BE2C (cell line): ENCODE measurements around the gene SPOUT1.

Source experiments
- DNase-seq: peaks from one replicate; pipeline ENCODE4 v3.0.0-alpha.2; 2020
- H3K27me3 ChIP-seq: fragments of 250-450 bp; sonication (Bioruptor Pico); 2 replicates; pipeline ENCODE4 v1.5.1; 2020; ENCODE audit warnings: mild to moderate bottlenecking
- H3K36me3 ChIP-seq: fragments of 250-450 bp; sonication (Bioruptor Pico); 2 replicates; pipeline ENCODE4 v1.5.1; 2020; ENCODE audit warnings: mild to moderate bottlenecking
- H3K4me1 ChIP-seq: fragments of 250-450 bp; sonication (Bioruptor Pico); 2 replicates; pipeline ENCODE4 v1.5.1; 2020
- H3K4me3 ChIP-seq: 2 replicates; pipeline ENCODE4 v1.5.1; 2011; ENCODE audit warnings: low read depth, low read length
- H3K9me3 ChIP-seq: fragments of 250-450 bp; sonication (Bioruptor Pico); 2 replicates; pipeline ENCODE4 v1.5.1; 2020
- TF ChIP-seq, protein P1 (sequence below): IDR thresholded peaks from 2 replicates; pipeline ENCODE4 v1.5.1; 2012; ENCODE audit warnings: mild to moderate bottlenecking, low read depth, low read length

SPOUT1 gene

DNA sequence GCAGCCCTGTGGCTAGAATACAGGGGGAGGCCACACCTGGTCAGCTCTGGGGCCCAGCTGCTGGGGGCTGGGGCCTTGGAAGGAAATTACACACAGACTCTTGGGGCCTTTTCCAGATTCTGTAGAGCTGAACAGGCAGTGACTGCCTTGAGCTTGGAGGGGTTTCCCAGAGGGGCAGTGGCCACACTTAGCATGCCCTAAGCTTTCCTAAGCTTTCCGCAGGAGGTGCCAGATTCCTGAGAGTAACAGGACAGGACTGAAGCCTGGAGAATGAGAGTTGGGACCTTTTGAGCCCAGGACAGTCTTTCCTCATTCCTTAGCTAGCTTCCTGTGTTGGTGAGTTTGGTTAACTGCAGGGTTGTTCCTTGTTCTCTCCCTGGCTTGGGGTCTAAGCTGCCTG, 41.1 kb downstream of the SPOUT1 start:
- TF ChIP-seq, protein P1, sequence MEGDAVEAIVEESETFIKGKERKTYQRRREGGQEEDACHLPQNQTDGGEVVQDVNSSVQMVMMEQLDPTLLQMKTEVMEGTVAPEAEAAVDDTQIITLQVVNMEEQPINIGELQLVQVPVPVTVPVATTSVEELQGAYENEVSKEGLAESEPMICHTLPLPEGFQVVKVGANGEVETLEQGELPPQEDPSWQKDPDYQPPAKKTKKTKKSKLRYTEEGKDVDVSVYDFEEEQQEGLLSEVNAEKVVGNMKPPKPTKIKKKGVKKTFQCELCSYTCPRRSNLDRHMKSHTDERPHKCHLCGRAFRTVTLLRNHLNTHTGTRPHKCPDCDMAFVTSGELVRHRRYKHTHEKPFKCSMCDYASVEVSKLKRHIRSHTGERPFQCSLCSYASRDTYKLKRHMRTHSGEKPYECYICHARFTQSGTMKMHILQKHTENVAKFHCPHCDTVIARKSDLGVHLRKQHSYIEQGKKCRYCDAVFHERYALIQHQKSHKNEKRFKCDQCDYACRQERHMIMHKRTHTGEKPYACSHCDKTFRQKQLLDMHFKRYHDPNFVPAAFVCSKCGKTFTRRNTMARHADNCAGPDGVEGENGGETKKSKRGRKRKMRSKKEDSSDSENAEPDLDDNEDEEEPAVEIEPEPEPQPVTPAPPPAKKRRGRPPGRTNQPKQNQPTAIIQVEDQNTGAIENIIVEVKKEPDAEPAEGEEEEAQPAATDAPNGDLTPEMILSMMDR = no peak
- Histone ChIP-seq H3K36me3 (peaks cover 23% of the 10 kb centered on the region), H3K9me3 (no peaks in the 10 kb centered on the region), H3K4me3 (peak overlapping the region; percentile 78), H3K4me1 (no peaks in the 10 kb centered on the region), H3K27me3 (no peaks in the 10 kb centered on the region)
- DNase-seq = no peak

DNA sequence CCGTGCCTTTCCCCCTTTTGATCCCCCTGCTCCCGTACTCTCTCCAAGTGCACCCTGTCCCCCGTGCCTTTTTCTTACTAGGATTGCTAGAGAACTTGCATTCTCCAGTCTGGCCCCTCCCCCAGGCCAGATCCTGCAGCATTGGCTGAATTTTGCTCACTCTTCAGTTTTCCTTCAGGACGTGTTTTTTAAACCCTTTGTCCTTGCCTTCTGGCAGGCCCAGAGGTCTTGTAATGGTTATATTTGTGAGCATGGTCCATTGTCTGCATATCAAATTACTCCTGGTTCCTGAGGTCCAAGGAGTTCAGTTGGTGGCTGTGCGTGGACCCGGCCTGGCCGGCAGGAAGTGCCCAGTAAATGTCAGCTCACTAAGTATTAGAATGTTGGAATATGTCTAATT, 41.9 kb downstream of the SPOUT1 start:
- no peak for DNase-seq

DNA sequence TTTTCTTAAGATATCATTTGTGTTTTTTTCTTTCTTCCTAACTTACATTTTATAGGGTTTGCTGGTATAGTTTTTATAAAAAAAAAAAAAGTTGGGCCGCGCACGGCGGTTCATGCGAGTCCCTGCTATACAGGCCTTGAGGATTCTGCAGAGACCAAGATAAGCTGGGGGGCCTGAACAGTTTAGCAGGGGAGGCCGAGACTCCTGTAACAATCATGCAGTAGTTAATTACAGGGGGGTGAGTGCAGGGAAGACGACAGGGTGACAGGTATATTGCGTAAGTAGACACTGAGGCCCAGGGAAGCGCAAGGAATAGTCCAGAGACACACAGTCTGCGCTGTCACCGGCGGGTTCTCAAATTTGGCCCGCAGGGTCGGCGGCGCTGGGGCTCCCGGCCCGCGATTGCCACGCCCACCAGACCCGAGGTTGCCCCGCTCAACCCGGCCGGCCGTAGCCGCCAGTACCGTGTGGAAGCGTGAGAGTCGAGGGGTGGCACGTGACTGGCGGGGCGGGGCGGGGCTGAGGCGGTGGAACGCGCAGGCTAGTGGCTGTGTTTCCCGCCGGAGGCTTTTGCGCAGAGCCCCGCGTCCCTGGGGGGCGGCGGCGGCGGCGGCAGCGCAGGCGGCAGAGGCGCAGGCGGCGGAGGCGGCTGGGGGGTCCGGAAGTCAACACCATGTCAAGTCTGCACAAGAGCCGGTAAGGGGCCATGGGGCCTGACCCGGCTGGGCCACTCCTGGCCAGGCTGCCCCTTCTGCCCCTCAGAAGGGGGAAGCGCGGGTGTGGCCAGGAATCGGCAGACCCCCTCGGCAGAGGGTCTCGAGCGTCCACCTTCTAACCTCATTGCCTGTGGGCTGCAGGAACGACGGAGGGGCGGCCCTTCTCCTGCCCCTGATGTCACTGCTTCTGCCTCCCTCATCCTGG, 42.7 kb downstream of the SPOUT1 start, which contains the start of gene TBC1D13:
TSS of gene TBC1D13 (plus strand) at position 573 of the 921 bp plus-strand sequence. CDS start at position 674, 101 bp downstream.
- peak within 1 kb of the TSS; percentile 78 for H3K4me3 ChIP-seq
- DNase-seq = peak; percentile 93
- no peaks in the 10 kb centered on the region for H3K9me3 ChIP-seq
- no peaks in the 10 kb centered on the region for H3K4me1 ChIP-seq
- H3K36me3 ChIP-seq = peaks cover 9% of the 10 kb centered on the region; the same call in 1 of the 2 replicates
- TF ChIP-seq, protein P1 = no peak
- no peaks in the 10 kb centered on the region for H3K27me3 ChIP-seq

More for the DNA sequence above, 41.9 kb downstream of the SPOUT1 start:
- no peaks in the 10 kb centered on the region for H3K4me1 ChIP-seq
- H3K4me3 ChIP-seq = peak overlapping the region; percentile 78
- TF ChIP-seq, protein P1 = no peak
- peaks cover 15% of the 10 kb centered on the region for H3K36me3 ChIP-seq
- no peaks in the 10 kb centered on the region for H3K27me3 ChIP-seq
- no peaks in the 10 kb centered on the region for H3K9me3 ChIP-seq

DNA sequence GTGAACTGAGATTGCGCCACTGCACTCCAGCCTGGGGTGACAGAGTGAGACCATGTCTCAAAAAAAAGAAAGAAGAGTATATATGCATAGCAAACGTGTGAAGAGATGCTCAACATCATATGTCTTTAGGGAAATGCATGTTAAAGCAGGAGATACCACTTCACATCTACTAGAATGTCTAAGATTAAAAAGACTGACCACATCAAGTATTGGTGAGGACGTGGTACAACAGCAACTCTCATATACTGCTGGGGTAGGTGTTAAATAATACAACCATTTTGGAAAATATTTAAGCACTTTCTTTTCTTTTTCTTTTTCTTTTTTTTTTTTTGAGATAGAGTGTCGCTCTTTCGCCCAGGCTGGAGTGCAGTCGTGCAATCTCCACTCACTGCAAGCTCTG, 44.2 kb downstream of the SPOUT1 start:
- no peaks in the 10 kb centered on the region for H3K27me3 ChIP-seq
- TF ChIP-seq, protein P1 = no peak
- H3K9me3 ChIP-seq = no peaks in the 10 kb centered on the region
- H3K4me3 ChIP-seq = no peak overlapping the region
- no peak for DNase-seq
- no peaks in the 10 kb centered on the region for H3K4me1 ChIP-seq
- H3K36me3 ChIP-seq = peaks cover 3% of the 10 kb centered on the region; the same call in 1 of the 2 replicates

DNA sequence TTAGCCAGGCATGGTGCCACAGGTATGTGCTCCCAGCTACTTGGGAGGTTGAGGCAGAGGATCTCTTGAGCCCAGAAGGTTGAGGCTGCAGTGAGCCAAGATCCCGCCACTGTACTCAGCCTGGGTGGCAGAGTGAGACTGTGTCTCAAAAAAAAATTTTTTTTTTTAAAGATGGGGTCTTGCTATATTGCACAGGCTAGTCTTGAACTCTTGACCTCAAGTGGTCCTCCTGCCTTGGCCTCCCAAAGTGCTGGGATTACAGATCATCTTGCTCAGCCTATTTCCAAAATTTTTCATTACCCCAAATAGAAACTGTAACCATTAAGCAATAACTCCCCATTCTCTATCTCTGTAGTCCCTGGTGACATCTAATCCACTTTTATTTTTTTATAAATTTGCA, 46.9 kb downstream of the SPOUT1 start:
- no peaks in the 10 kb centered on the region; the same call in 1 of the 2 replicates for H3K9me3 ChIP-seq
- no peaks in the 10 kb centered on the region for H3K4me1 ChIP-seq
- TF ChIP-seq, protein P1 = no peak
- no peaks in the 10 kb centered on the region for H3K27me3 ChIP-seq
- DNase-seq = no peak
- no peak overlapping the region for H3K4me3 ChIP-seq
- no peaks in the 10 kb centered on the region for H3K36me3 ChIP-seq
